GM19467 (cell line): ENCODE results near the gene PKDCC.

ENCODE experiments used
- ATAC-seq: cut with Tn5 transposase; IDR thresholded peaks from one replicate; pipeline ENCODE4 v1.9.1; 2021; ENCODE audit warnings: mild to moderate bottlenecking, moderate library complexity; ENCODE audit not compliant: unreplicated experiment

Gene PKDCC, protein sequence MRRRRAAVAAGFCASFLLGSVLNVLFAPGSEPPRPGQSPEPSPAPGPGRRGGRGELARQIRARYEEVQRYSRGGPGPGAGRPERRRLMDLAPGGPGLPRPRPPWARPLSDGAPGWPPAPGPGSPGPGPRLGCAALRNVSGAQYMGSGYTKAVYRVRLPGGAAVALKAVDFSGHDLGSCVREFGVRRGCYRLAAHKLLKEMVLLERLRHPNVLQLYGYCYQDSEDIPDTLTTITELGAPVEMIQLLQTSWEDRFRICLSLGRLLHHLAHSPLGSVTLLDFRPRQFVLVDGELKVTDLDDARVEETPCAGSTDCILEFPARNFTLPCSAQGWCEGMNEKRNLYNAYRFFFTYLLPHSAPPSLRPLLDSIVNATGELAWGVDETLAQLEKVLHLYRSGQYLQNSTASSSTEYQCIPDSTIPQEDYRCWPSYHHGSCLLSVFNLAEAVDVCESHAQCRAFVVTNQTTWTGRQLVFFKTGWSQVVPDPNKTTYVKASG

DNA sequence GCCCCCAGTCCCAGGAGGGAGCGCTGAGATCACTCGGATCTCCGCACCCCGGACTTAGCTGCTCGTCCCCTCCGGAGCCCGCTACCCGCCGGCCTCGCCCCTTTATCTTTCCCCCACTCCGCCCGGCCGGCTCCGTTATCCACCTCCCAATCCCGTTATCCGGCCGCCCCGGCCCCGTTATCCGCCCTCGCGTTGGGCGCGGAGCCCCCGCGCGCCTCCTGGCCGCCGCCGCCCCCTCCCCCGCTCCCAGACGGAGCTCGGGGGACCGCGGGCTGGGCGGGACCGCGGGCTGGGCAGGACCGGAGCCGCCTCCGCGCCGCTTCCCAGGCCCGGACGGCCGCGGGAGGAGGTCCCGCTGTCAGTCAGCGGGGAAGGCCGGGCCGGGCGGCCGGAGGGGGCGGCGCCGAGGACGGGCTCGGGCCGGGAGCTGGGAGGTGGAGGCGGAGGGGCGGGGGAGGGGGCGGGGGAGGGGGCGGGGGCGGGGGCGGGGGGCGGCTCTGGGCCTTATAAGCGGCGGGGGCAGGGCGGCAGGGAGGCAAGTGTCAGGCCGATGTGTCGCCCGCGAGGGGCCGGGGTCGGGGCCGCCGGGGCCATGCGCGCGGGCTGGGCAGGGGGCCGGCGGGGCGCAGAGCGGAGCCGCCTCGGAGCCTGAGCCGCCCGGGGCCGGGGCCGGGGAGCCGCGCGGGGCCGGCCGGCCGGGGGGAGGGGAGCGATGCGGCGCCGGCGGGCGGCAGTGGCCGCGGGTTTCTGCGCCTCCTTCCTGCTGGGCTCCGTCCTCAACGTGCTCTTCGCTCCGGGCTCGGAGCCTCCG is at the start of gene PKDCC:
PKDCC (plus strand) TSS at position 534 of the 811 bp plus-strand sequence; CDS start at position 713, 179 bp downstream.
- ATAC-seq: peak; percentile 55

DNA sequence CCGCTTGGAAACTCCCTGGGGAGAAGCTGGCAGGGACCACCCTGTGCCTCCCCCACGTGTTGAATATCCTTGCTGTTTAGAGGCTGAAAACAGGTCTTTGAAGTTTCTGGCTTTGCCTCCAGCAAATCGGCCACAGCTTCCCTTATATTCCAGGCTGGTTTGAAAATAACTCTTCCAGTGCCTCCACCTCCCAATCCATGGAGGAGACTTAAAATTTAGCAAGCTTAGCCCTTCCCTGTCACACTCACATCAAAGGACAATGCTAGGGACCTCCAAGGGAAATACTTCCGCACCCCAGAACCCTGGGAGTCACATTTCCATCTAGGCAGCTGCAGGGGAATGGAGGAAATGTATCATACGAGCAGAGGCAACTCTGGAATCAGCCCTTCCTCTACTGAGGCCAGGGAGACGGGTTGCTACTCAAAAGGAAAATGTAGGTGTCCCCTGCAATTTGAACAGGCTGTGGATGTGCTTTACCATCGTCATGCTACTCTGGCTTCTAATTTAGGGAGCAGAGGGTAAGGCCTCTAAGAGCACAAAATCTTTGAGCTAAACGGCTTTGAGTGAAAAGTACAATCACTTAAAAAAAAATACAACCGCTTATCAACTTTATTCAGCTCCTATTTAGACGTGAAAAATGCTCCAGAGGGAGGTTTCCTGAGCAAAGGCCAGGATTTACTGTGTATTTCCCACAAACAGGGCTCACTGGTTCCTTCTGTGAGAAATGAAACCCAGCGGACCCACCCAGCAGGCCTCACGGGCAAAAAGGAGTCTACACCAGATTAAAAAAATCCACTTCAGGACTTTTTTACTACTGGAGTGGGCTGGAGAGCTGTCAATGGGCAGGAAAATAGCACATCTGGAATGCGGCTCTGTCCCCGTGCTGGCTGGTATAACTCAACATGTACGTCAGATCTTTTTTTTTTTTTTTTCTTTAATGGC is 49.4 kb upstream of the PKDCC start:
- ATAC-seq: no peak

DNA sequence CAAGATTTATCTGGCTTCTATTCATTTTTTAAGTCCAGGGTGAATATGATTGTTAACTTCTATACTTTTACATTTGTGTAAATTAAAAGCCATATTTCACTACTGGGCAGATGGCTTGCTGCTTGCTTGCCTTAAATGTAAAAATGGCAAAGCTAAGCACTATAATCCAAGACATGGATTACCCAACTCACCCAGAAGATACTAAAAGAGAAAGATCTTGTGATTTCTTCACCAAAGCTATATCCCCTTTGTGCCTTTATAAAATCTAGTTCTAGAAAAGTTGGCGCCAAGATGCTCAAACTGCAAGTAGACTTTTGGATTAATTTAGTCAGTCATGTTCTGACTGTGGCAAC is 48.7 kb upstream of the PKDCC start:
- no peak for ATAC-seq

DNA sequence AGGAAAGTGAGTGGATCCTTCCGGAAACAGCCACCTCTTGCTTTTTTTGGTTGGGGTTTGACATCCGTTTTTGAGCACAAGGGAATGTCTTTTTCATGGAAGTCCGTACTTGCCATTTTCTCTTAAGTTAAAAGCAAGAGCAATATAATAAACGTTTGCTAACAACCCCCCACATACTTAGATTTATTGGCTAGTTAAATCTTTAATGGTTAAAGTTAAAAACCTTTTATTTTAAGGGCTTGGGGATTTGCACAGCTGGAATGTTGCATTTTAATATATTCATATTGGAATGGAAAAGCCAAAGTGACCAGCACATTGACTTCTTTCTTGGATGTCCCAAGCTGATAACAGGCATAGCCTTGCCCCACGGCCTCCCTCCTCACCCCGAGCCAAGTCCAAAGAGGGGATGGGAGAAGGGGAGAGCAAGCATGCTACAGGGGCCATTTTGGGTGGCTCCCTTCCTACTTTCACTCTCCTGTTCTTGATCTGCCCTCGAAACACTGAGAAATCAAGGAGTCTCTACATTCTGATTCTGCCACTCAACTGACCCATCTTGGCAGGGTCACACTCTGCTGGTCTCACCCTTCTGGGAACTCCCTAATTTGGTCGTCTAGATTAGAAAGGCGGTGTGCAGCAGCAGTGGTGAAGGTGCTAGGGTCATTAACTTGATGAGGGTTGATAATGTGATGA is 48.1 kb upstream of the PKDCC start:
- no peak for ATAC-seq

DNA sequence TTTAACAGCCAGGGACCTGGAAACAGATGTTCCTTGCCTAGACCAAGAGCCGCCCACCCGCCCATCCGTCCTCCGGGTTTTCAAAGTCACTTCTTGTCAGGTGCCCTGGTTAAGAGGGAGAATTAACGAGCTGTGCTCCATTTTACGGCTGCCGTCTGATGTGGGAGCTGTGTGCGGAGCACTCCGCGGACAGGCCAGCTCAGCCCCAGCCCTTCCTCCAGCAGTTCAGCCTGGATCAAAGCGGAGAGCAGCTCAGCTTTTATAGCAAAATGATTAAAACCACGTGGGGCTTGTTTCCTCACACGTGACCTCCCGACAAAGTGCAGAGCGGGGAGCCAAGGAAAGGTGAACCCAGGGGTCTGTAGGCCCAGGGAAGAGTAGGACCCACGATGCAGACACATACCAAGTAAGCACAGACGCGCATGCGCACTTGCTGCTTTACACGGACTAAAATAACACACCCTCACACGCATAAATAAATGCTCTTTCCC is 46.1 kb upstream of the PKDCC start:
- ATAC-seq: no peak

DNA sequence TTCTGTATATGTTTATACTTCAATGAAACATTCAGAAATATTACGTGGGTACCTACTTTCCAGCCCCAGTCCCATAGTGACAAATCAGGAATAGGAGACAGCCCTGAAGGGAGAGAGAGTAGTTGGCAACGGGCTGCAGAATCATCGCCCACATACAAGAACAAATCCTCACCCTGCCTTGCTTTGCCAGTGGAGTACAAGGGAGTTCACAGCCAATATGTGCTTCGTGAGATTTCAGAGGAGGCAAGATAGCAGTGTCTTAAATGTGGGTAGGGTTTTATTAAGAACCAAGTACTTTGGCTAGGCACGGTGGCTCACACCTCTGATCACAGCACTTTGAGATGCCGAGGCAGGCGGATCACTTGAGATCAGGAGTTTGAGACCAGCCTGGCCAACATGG is 40.3 kb upstream of the PKDCC start:
- ATAC-seq: no peak

DNA sequence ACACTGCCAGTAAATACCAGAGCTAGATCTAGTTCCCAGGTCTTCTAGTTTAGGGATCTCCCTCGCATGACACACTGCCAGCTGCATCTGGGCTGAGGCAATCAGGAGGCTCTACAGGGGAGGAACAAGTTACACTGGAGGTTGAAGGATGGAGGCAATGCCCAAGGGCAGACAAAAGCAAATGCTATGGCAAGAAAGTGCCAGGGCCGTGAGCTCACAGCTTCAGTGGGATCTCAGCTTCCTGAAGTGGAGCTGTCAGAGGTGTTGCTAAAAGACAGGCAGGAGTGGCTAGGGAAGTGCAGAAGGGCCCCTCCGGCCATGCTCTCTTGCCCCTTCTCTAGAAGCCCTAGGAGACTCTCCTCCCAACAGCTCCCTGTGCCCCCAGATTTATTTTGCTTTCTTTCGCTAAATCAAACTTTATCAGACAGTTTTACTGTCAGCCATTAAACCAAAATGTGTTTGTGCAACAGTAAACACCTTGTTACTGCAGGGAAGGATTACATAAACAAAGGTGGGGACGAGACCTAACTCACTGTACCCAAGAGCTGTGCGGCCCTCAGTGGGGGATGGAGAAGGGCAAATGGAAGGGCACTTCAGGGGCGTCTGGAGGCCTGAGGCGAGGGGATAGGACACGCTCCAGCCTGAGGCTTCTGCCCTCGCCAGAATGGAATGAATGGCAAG is 39.4 kb upstream of the PKDCC start:
- ATAC-seq: no peak

DNA sequence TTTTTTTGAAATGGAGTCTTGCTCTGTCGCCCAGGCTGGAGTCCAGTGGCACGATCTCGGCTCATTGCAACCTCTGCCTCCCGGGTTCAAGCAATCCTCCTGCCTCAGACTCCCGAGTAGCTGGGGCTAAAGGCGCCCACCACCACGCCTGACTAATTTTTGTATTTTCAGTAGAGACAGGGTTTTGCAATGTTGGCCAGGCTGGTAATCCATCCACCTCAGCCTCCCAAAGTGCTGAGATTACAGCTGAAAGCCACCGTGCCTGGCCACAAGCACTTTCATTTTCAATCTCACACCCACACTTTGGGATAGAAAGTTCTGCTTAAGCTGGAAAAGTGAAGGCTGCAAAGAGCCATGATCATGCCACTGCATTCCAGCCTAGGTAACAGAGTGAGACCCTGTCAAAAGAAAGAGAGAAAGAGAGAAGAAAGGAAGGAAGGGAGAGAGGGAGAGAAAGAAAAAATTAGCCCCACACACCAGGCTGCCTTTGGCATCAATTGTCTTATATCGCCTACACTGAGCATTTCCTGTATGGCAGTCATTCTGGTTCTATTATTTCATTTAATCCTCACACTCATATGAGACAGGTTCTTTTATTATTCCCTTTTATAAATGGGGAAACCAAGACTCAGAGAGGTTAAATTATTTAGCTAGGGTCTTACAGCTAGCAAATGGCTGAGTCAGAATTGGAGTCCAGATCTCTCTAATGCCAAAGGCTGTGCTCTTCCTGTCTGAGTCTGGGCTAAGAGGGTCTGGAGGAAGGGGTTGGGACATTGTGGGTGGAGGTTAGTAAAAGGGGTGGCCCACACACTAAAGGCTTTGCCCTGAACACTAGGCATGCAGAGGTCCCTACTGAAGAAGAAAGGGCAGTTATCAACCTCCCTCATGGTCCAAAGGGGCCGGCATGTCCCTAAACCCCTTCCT is 37.9 kb upstream of the PKDCC start:
- ATAC-seq: no peak

DNA sequence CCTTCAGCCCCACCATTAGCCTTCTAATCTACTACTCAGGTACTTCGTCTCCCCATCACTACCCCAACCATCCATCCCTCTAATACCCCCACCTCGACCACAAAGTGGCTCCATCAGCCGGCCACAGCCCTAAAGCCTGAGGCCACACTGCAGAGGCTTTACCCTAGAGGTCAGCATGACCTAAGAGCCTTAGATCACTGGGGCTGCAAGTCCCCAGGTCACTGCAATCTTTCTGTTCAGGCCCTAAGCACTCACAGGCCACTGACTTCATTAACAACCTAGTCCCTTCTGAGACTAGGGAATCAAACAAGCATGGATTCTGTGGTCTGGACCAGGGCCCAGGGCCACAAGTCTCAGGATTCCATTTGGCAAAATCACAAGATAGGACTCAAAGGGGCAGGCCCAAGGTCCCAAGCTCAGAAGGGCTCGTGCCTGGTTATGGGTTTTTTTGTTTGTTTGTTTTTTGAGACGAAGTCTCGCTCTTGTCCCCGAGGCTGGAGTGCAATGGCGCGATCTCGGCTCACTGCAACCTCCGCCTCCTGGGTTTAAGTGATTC is 37.0 kb upstream of the PKDCC start:
- no peak for ATAC-seq

DNA sequence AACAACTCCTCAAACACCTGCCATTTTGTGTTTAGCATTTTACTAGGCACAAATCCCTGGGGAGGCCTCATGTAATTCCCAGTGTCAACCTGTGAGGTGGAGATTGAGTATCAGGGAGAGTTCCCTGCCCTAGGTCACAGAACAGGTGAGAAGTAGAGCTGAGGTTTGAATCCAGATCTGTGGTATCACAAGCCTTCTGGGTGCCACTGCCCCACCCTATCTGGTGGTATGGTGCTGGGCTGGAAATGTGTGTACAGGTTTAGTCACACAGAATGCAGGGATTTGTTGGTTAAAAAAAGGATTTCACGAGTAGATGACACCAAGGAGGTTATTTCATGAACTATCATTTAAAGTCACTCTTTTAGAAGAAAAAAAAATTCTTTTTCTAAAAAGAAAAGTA is 35.7 kb upstream of the PKDCC start:
- ATAC-seq: no peak

DNA sequence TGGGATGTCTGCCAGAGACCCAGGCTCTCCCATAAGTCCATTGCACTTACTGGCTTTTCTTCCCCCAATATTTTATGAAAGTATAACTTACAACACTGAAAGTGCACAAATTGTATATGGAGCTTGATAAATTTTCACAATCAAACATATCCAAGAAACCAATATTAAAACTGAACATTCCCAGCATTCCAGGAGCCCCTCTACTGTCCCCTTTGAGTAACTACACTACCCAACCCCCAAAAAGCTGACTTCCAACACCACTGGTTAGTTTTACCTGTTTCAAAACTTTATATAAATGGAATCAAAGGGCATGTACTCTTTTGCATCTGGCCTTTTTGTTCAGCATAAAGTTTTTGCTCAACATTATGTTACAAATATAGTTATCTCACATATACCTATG is 35.2 kb upstream of the PKDCC start:
- no peak for ATAC-seq

DNA sequence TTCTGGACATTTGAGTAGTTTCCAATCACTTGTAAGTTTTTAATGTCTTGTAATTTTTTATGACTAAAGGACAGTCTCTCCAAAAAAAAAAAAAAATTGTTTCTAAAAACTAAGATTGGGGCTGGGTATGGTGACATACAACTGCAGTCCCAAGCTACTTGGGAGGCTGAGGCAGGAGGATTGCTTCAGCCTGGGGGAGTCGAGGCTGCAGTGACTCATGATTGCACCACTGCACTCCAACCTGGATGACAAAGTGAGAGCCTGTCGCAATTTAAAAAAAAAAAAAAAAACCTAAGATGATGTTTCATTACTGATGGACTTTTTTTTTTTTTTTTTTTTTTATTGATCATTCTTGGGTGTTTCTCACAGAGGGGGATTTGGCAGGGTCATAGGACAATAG is 34.4 kb upstream of the PKDCC start:
- ATAC-seq: no peak

DNA sequence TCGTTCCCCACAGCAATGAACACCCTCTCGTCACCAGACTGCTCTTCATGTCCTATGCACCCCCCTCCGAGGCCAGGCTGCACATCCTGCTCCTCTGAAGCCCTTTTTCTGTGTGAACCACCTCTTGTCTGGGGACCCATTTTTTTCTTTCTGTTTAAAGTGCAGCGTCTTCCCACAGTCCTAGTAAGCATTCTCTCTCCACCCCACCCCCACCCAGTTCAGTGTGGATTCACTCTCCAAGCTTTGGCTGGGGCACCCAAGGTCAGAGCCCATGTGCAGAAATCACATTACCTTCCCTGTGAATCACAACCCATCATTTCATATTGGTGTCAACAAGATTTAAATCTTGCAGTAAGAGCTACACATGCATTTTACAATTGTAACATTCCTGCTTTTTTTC is 26.4 kb upstream of the PKDCC start:
- no peak for ATAC-seq

DNA sequence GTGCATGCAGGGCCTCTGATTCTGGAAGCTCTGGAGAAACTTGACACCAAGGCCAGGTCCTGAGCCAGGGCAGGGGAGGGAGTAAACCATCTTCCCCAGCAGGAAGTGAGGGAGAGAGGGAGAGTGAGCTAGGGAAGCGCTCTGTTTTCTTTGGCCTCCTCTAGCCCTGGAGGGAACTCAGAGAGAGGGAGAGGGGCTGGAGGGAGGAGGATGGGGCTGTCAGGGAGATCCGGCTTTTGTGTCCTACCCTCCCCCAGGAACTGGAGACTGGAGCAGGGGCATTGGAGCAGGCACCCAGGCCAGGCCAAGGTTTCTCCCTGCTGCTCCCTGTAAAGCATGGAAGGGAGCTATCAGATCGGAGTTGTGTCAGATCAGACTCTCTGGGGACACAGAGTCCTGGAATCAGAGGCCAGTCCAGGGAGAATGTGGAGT is 22.7 kb upstream of the PKDCC start:
- no peak for ATAC-seq

DNA sequence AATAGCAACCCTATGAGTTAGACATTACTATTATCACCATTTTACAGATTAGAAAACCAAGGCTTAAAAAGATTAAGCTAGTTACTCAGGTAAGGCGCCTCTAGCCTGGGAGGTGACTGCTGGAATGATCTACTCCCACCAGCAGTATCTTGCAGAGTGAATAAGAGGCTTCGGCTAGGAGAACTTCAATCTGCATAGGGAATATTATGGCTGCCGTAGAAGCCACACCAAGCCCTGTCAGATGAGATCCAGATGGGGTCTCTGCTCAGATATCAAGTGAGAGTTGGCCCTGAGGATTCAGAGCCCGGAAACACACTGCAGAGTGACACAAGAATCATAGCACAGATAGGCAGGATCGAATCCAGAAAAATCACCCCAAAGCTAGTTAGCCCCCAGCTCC is 21.5 kb upstream of the PKDCC start:
- no peak for ATAC-seq

DNA sequence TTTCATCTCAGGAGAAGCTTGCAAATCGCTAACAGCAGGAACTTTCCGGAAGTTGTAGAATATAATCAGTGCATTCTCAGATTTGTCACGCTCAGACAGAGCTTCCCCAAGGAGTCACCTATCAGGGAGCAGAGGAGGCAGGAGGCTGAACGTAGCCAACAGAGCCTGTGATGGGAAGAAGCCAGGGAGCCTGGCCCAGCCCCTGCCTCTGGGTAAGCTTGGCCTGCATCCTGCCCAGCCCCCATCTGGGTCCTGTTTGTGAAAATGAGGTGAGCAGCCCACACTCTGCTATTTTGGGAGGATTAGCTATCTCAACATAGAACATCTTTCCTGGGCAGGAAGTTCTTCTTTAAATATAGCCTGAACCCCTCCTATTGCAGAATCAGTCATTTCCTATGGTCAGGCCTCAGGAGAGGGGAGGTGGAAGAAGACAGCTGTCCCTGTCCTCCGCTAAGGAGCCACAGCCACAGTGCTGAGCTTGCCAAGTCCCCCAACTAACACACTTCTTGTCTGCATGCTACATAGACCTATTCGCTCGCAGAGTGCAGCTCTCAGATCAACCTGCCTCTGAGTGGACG is 19.2 kb upstream of the PKDCC start:
- peak; percentile 61 for ATAC-seq

DNA sequence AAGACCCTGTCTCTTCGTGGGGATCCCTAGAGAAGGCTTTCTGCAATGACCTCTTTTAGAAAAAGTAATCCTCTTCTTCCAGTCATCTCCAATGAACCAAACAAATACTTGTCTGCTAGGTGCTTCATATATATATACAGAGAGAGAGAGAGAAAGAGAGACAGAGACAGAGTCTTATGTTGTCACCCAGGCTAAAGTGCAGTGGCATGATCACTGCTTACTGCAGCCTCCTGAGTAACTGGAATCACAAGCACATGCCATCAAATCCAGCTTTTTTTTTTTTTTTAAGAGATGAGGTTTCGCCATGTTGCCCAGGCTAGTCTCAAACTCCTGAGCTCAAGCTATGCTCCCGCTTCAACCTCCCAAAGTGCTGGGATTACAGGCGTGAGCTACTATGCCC is 18.6 kb upstream of the PKDCC start:
- no peak for ATAC-seq

DNA sequence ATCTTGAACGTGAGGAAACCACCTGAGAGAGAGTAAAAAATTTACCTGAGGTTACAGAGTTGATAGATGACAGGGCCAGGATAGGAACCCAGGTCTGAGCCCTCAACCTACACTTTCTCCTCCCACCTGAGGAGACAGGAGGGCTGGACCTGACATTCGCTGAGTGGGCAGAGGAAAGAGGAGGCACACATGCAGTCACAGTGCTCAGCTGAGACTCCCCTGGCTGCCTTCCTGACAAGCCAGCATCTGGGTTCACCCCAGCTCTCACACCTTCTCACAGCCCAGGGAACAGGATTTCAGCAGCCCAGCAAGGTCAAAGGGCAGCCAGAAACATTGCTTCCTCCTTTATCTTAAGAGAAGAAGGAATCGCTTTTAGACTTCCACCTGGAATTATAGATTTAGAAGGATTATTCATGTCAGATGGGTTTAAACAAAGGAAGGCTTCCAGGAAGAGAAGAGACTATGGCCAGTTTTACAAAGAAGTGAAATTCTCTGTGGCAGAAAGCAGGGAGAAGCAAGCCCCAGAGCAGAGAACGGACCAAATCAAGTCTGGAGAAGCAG is 18.1 kb upstream of the PKDCC start:
- no peak for ATAC-seq
